ENCODE measurements around the gene RAC3. TPM values are rescaled to one million over a fixed set of nuclear protein-coding genes. Genes with fewer than 3 reads are reported as not detected.

RAC3 gene
- total RNA-seq, 1 experiment from 2014 or later, result 84.8 TPM

GRCh38 chr17:81984773-81985410 lies 46.6 kb upstream of the RAC3 start:
- H3K4me3 Mint-ChIP-seq, result no peak overlapping the region; a peak in 1 of 5 replicates
- TF ChIP-seq CTCF (conservative IDR thresholded peaks at IDR 0.05), result no peak

More at GRCh38 chr17:81984773-81985410, 46.6 kb upstream of the RAC3 start:
- no peaks in the 10 kb centered on the region for H3K27me3 Mint-ChIP-seq (ENCODE audit: low read depth)
- Histone ChIP-seq H2BK20ac (ENCODE audit: low read depth, low read length, poor library complexity, severe bottlenecking) (no peak overlapping the region), H3K4me2 (ENCODE audit: insufficient read depth, insufficient read length, low read length) (no peak overlapping the region), H4K20me1 (ENCODE audit: control insufficient read depth, insufficient read depth, insufficient read length) (no peaks in the 10 kb centered on the region), H3K23ac (ENCODE audit: insufficient read length, low read depth, low read length) (no peak overlapping the region), H3K4me1 (ENCODE audit: insufficient read depth, low read length) (no peaks in the 10 kb centered on the region), H3K4ac (ENCODE audit: low read depth, low read length) (no peak overlapping the region), H3K27me3 (ENCODE audit: insufficient read depth, low read length) (no peaks in the 10 kb centered on the region), H3K18ac (ENCODE audit: insufficient read length, low read depth, low read length) (no peak overlapping the region), H2AFZ (ENCODE audit: low read length) (no peak overlapping the region), H3K23me2 (ENCODE audit: insufficient read length, low read depth, low read length, poor library complexity, severe bottlenecking) (no peaks in the 10 kb centered on the region), H4K8ac (replicated peaks; ENCODE audit: insufficient read length, low read depth, low read length) (no peak overlapping the region), H3K14ac (ENCODE audit: insufficient read depth, low read length) (no peak overlapping the region), H3T11ph (ENCODE audit: low read length) (no peak overlapping the region), H3K56ac (ENCODE audit: insufficient read length, low read depth, low read length) (no peak overlapping the region), H3K79me2 (ENCODE audit: insufficient read depth, low read length) (no peaks in the 10 kb centered on the region; the same call in 1 of the 2 replicates), H2BK120ac (ENCODE audit: low read depth, low read length, poor library complexity, severe bottlenecking) (no peak overlapping the region), H4K5ac (ENCODE audit: insufficient read length, low read depth, low read length) (no peak overlapping the region), H2BK12ac (ENCODE audit: insufficient read length, low read depth, low read length) (no peak overlapping the region), H3K9me3 (ENCODE audit: control insufficient read depth, low read depth, low read length) (no peaks in the 10 kb centered on the region), H2AK5ac (ENCODE audit: insufficient read length, low read length) (no peak overlapping the region), H3K27ac (ENCODE audit: insufficient read length, low read depth, low read length) (no peak overlapping the region), H3K79me1 (ENCODE audit: insufficient read depth, low read depth, low read length, poor library complexity, severe bottlenecking) (no peaks in the 10 kb centered on the region), H3K9ac (ENCODE audit: extremely low read depth, insufficient read length, low read length) (no peak overlapping the region), H2BK5ac (ENCODE audit: insufficient read length, low read length) (no peak overlapping the region), H4K91ac (ENCODE audit: insufficient read length, low read depth, low read length) (no peak overlapping the region), H2BK15ac (ENCODE audit: low read depth, low read length) (no peak overlapping the region)
- WGBS (ENCODE audit: extremely low coverage, insufficient read length, low lambda C conversion rate), result no CpG with 5 or more reads among the region's 21 CpGs
- H3K36me3 Mint-ChIP-seq (ENCODE audit: insufficient read depth in 1 of 3, low read depth in 3 of 3), result peaks cover 6 to 60% (median 50%) of the 10 kb centered on the region in 3 experiments
- no peak for DNase-seq
- H3K27ac Mint-ChIP-seq, result peak overlapping the region in 1 of 3 experiments; percentile 18; a peak in 1 of 7 replicates
- H3K4me1 Mint-ChIP-seq, result no peaks in the 10 kb centered on the region
- no peaks in the 10 kb centered on the region; a peak in 1 of 5 replicates for H3K9me3 Mint-ChIP-seq

Data from H9 (cell line).